GM12864 (cell line): Measurements from ENCODE around the gene IST1.

Experiments
- DNase-seq: peaks from one replicate; pipeline ENCODE4 v3.0.0-alpha.2; 2011; ENCODE audit warnings: low read depth
- H3K4me3 ChIP-seq: 2 replicates; pipeline ENCODE4 v1.5.1; 2011; ENCODE audit warnings: mild to moderate bottlenecking, low read depth, low read length, control low read depth
- TF ChIP-seq, protein P1 (sequence below): IDR thresholded peaks from 2 replicates; pipeline ENCODE4 v1.5.1; 2011; ENCODE audit warnings: low read depth, mild to moderate bottlenecking, moderate library complexity, low read length, control low read depth, inconsistent platforms; ENCODE audit errors: missing control alignments

IST1 gene

DNA sequence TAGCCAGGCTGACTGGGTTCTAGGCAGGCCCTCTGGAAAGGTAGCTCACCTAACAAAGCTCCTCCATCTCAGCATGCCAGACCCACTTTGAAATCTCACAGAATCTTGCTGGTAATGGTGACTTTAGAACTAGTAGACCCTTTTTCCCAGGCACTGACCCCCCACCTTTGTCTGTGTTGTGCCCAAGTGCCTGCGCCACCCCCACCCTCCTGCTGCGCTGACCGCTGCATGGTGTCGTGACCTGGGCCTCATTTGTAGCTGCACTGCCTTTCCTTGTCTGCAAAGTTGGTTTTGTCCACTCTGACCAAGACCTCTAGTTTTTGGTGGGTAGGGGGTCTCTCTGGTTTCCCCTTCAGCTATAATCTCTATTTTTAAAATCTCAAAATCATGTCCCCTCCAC is 42.8 kb upstream of the IST1 start:
- H3K4me3 ChIP-seq, result no peak overlapping the region
- TF ChIP-seq, protein P1, sequence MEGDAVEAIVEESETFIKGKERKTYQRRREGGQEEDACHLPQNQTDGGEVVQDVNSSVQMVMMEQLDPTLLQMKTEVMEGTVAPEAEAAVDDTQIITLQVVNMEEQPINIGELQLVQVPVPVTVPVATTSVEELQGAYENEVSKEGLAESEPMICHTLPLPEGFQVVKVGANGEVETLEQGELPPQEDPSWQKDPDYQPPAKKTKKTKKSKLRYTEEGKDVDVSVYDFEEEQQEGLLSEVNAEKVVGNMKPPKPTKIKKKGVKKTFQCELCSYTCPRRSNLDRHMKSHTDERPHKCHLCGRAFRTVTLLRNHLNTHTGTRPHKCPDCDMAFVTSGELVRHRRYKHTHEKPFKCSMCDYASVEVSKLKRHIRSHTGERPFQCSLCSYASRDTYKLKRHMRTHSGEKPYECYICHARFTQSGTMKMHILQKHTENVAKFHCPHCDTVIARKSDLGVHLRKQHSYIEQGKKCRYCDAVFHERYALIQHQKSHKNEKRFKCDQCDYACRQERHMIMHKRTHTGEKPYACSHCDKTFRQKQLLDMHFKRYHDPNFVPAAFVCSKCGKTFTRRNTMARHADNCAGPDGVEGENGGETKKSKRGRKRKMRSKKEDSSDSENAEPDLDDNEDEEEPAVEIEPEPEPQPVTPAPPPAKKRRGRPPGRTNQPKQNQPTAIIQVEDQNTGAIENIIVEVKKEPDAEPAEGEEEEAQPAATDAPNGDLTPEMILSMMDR, result no peak
- DNase-seq, result no peak

DNA sequence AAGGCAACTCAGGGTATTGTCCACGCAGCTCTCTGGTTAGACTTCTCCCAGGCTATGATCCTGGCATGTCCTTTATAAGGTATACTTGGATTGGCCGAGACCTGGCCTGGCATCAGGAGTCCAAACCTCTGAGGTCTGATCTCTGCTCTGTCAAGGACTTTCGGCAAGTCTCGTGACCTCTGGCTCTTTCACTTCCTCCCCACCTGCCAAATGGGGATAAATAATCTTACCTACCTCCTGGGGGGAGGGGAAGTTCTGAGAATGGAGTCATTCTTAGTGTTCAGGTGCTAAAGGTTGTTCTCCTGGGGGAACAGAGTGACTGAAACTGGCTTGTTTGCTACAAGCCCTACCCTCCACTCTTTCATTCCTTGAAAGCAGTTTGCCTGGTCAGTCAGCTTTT is 41.9 kb upstream of the IST1 start:
- DNase-seq, result peak; percentile 81
- TF ChIP-seq, protein P1, result no peak
- peak overlapping the region; percentile 0 for H3K4me3 ChIP-seq

DNA sequence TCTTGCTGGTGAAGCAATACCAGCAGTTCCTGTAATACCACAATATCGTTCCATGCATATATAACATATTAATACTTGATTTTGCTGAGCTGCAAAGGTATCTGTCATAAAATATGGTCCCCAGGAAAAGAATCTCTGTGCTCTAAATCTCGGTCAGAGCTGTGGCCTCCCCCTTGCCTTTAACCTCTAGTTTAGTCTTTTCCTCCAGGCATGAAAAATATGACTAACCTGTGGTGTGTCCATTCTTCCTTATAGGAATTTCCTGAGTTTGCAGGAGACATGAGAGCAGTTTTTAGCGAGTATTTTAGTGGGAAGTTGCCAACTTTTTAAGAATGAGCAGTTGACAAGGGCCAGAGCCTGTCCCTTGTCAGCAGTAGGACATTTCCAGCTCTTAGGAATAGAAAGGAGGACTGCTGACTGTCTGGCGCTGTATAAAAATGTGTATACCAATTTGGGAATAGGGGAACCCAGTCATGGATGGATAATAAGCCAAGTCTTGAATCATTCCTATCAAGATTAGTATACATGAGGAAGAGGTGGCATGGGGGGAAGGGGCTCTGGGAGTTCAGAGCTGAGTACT is 40.9 kb upstream of the IST1 start:
- DNase-seq, result no peak
- TF ChIP-seq, protein P1, result no peak
- no peak overlapping the region for H3K4me3 ChIP-seq

DNA sequence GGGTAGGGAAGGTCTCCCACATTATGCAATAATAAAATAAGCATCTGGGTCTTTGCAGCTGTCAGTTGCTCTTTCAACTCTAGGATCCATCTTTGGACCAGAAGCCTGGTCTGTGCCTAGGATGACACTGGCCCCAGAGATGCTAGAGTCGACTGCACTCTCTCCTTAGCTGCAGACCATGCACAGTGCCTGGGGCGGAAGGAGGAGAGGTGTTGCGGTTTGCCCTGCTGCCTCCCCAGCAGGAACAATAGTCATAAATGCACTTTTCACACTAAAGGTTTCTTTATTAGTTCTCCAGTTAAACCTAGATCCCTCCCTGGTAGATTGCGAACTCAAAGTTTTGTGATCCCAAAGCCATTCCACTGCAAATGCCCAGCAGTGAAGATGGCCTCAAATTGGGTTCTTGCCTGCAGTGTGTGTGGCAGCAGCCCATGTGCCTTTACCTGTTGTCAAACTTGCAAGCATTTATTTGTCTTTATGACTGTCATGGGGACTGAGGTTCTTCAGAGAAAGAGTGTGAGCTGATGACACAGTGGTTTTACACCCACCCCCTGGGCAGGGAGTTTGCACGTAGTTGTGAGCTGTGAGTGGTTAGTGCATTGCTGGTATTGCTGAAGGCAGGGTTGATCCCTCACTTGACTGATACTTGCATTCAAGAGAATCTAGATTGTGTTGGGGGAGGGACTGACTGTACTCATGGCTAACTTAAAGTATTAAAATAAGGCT is 39.2 kb upstream of the IST1 start:
- no peak for DNase-seq
- H3K4me3 ChIP-seq, result no peak overlapping the region
- TF ChIP-seq, protein P1, result no peak

DNA sequence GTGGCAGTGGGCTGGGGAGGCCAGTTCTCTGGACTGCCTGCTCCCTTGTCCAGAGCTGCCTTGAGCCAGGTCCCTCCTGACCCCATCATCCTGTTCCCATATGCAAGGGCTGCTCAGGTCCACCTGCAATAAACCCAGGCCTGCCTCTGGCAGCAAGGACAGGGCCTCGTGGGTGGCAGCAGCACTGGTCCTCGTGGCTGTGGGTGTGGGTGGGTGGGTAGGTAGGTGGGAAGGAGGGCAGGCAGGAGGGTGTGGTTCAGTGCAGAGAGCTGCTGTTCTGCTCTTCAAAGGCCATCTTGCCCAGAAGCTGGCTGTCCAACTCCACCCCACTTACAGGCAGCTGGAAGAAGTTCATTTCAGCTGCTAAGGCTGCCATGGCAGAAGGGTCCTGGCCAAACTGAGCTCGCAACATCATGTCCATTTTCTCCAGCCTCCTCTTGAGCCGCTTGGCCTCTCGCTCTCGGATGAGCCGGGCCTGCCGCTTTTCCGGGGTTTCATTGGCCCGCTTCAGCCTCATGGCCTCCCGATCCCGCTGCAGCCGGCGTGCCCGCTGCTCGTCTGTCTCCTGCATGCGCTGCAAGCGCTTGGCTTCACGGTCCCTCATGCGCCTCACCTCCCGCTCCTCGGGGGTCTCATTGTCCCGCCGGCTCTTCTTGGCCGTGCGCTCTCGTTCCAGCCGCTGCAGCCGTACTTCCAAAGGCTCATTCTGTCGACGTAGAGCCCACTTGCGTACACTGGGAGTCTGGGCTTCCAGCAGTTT is 35.4 kb upstream of the IST1 start:
- TF ChIP-seq, protein P1, result no peak
- H3K4me3 ChIP-seq, result no peak overlapping the region
- no peak for DNase-seq

DNA sequence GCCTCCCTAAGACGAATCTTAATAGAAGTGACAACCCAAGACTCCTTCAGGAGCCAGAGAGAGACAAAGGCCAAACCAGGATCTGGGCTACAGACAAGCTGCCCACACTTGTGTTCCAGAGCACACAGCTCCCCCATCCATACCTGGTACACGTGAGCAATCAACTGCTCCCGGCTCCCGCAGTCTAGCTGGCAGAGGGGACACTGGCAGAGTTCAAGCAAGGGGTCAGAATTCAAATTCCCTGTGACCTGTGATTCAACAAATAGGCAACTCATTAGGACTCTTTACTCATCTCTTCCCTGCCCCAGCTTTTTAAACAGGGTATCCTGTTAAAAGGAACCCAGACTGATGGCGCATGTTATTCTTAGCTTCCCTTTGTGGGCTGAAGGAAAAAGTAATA is 31.3 kb upstream of the IST1 start:
- no peak overlapping the region for H3K4me3 ChIP-seq
- no peak for DNase-seq
- TF ChIP-seq, protein P1, result no peak
